KMS-11 (cell line): Measurements from ENCODE around the gene DISC1.

Experiments used
- H2AFZ ChIP-seq: fragments of 200-600 bp; sonication (generic); 2 replicates; pipeline ENCODE4 v1.6.1; 2016; ENCODE audit warnings: antibody characterized with exemption, mixed run types, low read depth
- H3K27ac ChIP-seq: fragments of 200-600 bp; sonication (generic); 2 replicates; pipeline ENCODE4 v1.6.1; 2016; ENCODE audit warnings: mild to moderate bottlenecking, mixed run types
- H3K27me3 ChIP-seq: fragments of 200-600 bp; sonication (generic); 2 replicates; pipeline ENCODE4 v1.6.1; 2017; ENCODE audit warnings: mild to moderate bottlenecking, low read depth, mixed run types, moderate library complexity; ENCODE audit not compliant: insufficient read depth
- H3K36me3 ChIP-seq: fragments of 200-600 bp; sonication (generic); 2 replicates; pipeline ENCODE4 v1.6.1; 2017; ENCODE audit warnings: mild to moderate bottlenecking, mixed run types; ENCODE audit not compliant: insufficient read depth
- H3K4me1 ChIP-seq: fragments of 200-600 bp; sonication (generic); 2 replicates; pipeline ENCODE4 v1.6.1; 2016; ENCODE audit warnings: mild to moderate bottlenecking, low read depth, mixed run types; ENCODE audit not compliant: poor library complexity, severe bottlenecking
- H3K4me2 ChIP-seq: fragments of 200-600 bp; sonication (generic); 2 replicates; pipeline ENCODE4 v1.7.0; 2016; ENCODE audit warnings: mild to moderate bottlenecking, mixed run types
- H3K4me3 ChIP-seq: fragments of 200-600 bp; sonication (generic); IDR thresholded peaks from 2 replicates; pipeline ENCODE4 v1.6.1; 2017; ENCODE audit warnings: low read depth, low read length, mixed read lengths; ENCODE audit not compliant: insufficient read depth
- H3K79me2 ChIP-seq: fragments of 200-600 bp; sonication (generic); 2 replicates; pipeline ENCODE4 v1.6.1; 2016; ENCODE audit warnings: low read depth, mixed run types; ENCODE audit not compliant: insufficient read depth
- H3K9ac ChIP-seq: fragments of 200-600 bp; sonication (generic); 2 replicates; pipeline ENCODE4 v1.6.1; 2016; ENCODE audit warnings: mild to moderate bottlenecking, mixed run types
- H4K20me1 ChIP-seq: fragments of 200-600 bp; sonication (generic); 2 replicates; pipeline ENCODE4 v1.6.1; 2016; ENCODE audit warnings: mild to moderate bottlenecking, mixed run types; ENCODE audit not compliant: insufficient read depth
- CTCF ChIP-seq: fragments of 200-600 bp; sonication (generic); conservative IDR thresholded peaks from 2 replicates; pipeline ENCODE4 v1.6.1; 2017; ENCODE audit warnings: low read depth, mild to moderate bottlenecking, antibody characterized with exemption, low read length, moderate library complexity, mixed read lengths

The DISC1 gene

GRCh38 chr1:231665101-231665500 is 38.5 kb downstream of the DISC1 start:
- Histone ChIP-seq H3K9ac (no peak overlapping the region), H3K36me3 (no peaks in the 10 kb centered on the region), H3K4me2 (no peak overlapping the region), H3K4me1 (no peaks in the 10 kb centered on the region), H3K27ac (no peak overlapping the region), H4K20me1 (no peaks in the 10 kb centered on the region), H3K79me2 (no peaks in the 10 kb centered on the region), H2AFZ (no peak overlapping the region), H3K27me3 (no peaks in the 10 kb centered on the region), H3K4me3 (no peak overlapping the region)
- TF ChIP-seq CTCF: no peak

- Histone ChIP-seq H3K4me2 (no peak overlapping the region), H4K20me1 (no peaks in the 10 kb centered on the region), H3K79me2 (no peaks in the 10 kb centered on the region), H2AFZ (no peak overlapping the region), H3K9ac (no peak overlapping the region), H3K27me3 (no peaks in the 10 kb centered on the region), H3K4me3 (no peak overlapping the region), H3K27ac (no peak overlapping the region), H3K4me1 (no peaks in the 10 kb centered on the region), H3K36me3 (no peaks in the 10 kb centered on the region)
- no peak for TF ChIP-seq CTCF
These were observed 39.1 kb downstream of the DISC1 start for GRCh38 chr1:231665726-231666125.

- H3K4me3 ChIP-seq: no peak overlapping the region
- H4K20me1 ChIP-seq: no peaks in the 10 kb centered on the region
- H3K4me1 ChIP-seq: no peaks in the 10 kb centered on the region
- no peak for TF ChIP-seq CTCF
- H2AFZ ChIP-seq: no peak overlapping the region
- H3K9ac ChIP-seq: no peak overlapping the region
- no peak overlapping the region for H3K4me2 ChIP-seq
- H3K79me2 ChIP-seq: no peaks in the 10 kb centered on the region
- H3K36me3 ChIP-seq: no peaks in the 10 kb centered on the region
- no peaks in the 10 kb centered on the region for H3K27me3 ChIP-seq
- H3K27ac ChIP-seq: no peak overlapping the region
These were observed 39.8 kb downstream of the DISC1 start for GRCh38 chr1:231666220-231666936.

GRCh38 chr1:231666937-231667608 is 40.5 kb downstream of the DISC1 start:
- Histone ChIP-seq H3K27ac (no peak overlapping the region), H3K4me1 (no peaks in the 10 kb centered on the region), H2AFZ (no peak overlapping the region), H3K4me2 (no peak overlapping the region), H3K9ac (no peak overlapping the region), H3K36me3 (no peaks in the 10 kb centered on the region), H3K79me2 (no peaks in the 10 kb centered on the region), H3K4me3 (no peak overlapping the region), H3K27me3 (no peaks in the 10 kb centered on the region), H4K20me1 (no peaks in the 10 kb centered on the region)
- no peak for TF ChIP-seq CTCF
